SK-N-MC (cell line): Measurements from ENCODE around the gene PTGES.
"Not testable (repeated sequence)": the region's sequence is repeated elsewhere in the genome, so short reads cannot be mapped to it uniquely, and the experiment has no call there.

Source experiments
- DNase-seq: peaks from one replicate; pipeline ENCODE4 v3.0.0-alpha.2; 2011; ENCODE audit warnings: low read depth, low spot score
- H3K27ac ChIP-seq: fragments of 200-600 bp; sonication (generic); 2 replicates; pipeline ENCODE4 v1.5.1; 2016; ENCODE audit warnings: mixed run types
- H3K36me3 ChIP-seq: fragments of 200-600 bp; sonication (generic); 2 replicates; pipeline ENCODE4 v1.6.1; 2017; ENCODE audit warnings: antibody characterized with exemption, low read length, mixed read lengths; ENCODE audit not compliant: insufficient read depth
- H3K4me3 ChIP-seq: fragments of 200-600 bp; sonication (generic); 2 replicates; pipeline ENCODE4 v1.5.1; 2016
- H3K9ac ChIP-seq: fragments of 200-600 bp; sonication (generic); 2 replicates; pipeline ENCODE4 v1.8.0; 2017; ENCODE audit warnings: mixed run types, mixed read lengths; ENCODE audit not compliant: insufficient read length
- H3K9me3 ChIP-seq: fragments of 200-600 bp; sonication (generic); 2 replicates; pipeline ENCODE4 v1.6.1; 2017; ENCODE audit warnings: low read depth, mild to moderate bottlenecking, antibody characterized with exemption, low read length, moderate library complexity, mixed read lengths
- EZH2 ChIP-seq: fragments of 200-600 bp; sonication (generic); IDR thresholded peaks from one replicate; pipeline ENCODE4 v1.6.1; 2017; ENCODE audit warnings: antibody characterized with exemption
- FOXP2 ChIP-seq: optimal IDR thresholded peaks from 2 replicates; pipeline ENCODE3; 2011; ENCODE audit warnings: mild to moderate bottlenecking, moderate library complexity; ENCODE audit not compliant: insufficient read depth; ENCODE audit errors: extremely low read length, control extremely low read depth
- POLR2AphosphoS5 ChIP-seq: IDR thresholded peaks from 2 replicates; pipeline ENCODE4 v1.6.1; 2012; ENCODE audit warnings: mild to moderate bottlenecking, low read depth, low read length, borderline replicate concordance

Gene PTGES

DNA sequence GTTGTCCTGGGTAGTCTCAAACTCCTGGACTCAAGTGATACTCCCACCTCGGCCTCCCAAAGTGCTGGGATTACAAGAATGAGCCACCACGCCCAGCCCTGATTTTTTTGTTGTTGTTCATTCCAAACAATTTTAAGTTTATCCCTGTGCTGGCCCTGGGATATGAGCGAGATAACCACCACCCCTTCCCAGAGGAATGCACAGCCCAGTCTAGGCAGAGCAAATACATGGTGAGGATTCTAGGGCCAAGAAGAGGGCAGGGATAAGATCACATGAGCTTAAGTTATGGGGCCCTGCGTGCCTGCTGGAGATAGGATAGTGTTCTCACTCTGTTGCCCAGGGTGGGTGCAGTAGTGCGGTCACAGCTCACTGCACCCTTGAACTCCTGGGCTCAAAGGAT lies 29.1 kb upstream of the PTGES start:
- no peak for DNase-seq
- TF ChIP-seq EZH2: no peak
- TF ChIP-seq POLR2AphosphoS5: no peak
- no peak for TF ChIP-seq FOXP2
- H3K9me3 ChIP-seq: no peaks in the 10 kb centered on the region
- no peak overlapping the region for H3K27ac ChIP-seq
- no peaks in the 10 kb centered on the region for H3K36me3 ChIP-seq
- H3K9ac ChIP-seq: no peak overlapping the region
- H3K4me3 ChIP-seq: no peak overlapping the region

GRCh38 chr9:129781131-129781530 lies 28.3 kb upstream of the PTGES start:
- Histone ChIP-seq H3K27ac (no peak overlapping the region), H3K9me3 (no peaks in the 10 kb centered on the region), H3K9ac (no peak overlapping the region), H3K36me3 (no peaks in the 10 kb centered on the region), H3K4me3 (no peak overlapping the region)
- no peak for DNase-seq
- no peak for TF ChIP-seq FOXP2
- no peak for TF ChIP-seq EZH2
- TF ChIP-seq POLR2AphosphoS5: no peak

DNA sequence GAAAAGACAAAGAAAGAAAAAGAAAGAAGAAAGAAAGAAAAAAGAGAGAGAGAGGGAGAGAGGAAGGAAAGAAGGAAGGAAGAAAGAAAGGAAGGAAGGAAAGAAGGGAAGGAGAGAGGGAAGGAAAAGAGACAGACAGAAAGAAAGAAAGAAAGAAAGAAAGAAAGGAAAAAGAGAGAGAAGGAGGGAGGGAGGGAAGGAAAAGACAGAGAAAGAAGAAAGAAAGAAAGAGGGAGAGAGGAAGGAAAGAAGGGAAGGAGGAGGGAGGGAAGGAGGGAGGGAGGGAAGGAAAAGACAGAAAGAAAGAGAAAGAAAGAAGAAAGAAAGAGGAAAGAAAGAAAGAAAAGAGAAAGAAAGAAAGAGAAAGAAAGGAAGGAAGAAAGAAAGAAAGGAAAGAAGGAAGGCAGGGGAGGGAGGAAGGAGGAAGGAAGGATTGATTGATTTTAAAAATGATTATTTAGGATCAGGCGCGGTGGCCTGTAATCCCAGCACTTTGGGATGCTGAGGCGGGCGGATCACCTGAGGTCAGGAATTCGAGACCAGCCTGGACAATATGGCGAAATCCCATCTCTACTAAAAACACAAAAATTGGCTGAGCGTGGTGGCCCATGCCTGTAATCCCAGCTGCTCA lies 26.8 kb upstream of the PTGES start:
- no peak for TF ChIP-seq POLR2AphosphoS5
- TF ChIP-seq EZH2: no peak
- TF ChIP-seq FOXP2: no peak
- Histone ChIP-seq H3K9ac (no peak overlapping the region), H3K36me3 (no peaks in the 10 kb centered on the region), H3K4me3 (no peak overlapping the region), H3K27ac (no peak overlapping the region), H3K9me3 (no peaks in the 10 kb centered on the region)
- no peak for DNase-seq

GRCh38 chr9:129778469-129778868 lies 25.6 kb upstream of the PTGES start:
- Histone ChIP-seq H3K27ac (no peak overlapping the region), H3K9me3 (no peaks in the 10 kb centered on the region), H3K36me3 (no peaks in the 10 kb centered on the region), H3K9ac (no peak overlapping the region), H3K4me3 (no peak overlapping the region)
- TF ChIP-seq EZH2: no peak
- TF ChIP-seq POLR2AphosphoS5: no peak
- no peak for TF ChIP-seq FOXP2
- DNase-seq: no peak

GRCh38 chr9:129777769-129778130 lies 24.9 kb upstream of the PTGES start:
- Histone ChIP-seq H3K9ac (no peak overlapping the region), H3K4me3 (no peak overlapping the region), H3K27ac (no peak overlapping the region), H3K36me3 (no peaks in the 10 kb centered on the region), H3K9me3 (no peaks in the 10 kb centered on the region)
- TF ChIP-seq POLR2AphosphoS5: no peak
- TF ChIP-seq FOXP2: no peak
- TF ChIP-seq EZH2: no peak
- DNase-seq: no peak

GRCh38 chr9:129776938-129777768 lies 24.3 kb upstream of the PTGES start:
- Histone ChIP-seq H3K36me3 (no peaks in the 10 kb centered on the region), H3K9me3 (no peaks in the 10 kb centered on the region), H3K27ac (no peak overlapping the region), H3K4me3 (no peak overlapping the region), H3K9ac (no peak overlapping the region)
- TF ChIP-seq EZH2: no peak
- no peak for TF ChIP-seq POLR2AphosphoS5
- no peak for TF ChIP-seq FOXP2
- no peak for DNase-seq

GRCh38 chr9:129776566-129776937 lies 23.7 kb upstream of the PTGES start:
- H3K9me3 ChIP-seq: no peaks in the 10 kb centered on the region
- no peak for TF ChIP-seq EZH2
- TF ChIP-seq FOXP2: no peak
- no peak for TF ChIP-seq POLR2AphosphoS5
- H3K27ac ChIP-seq: no peak overlapping the region
- no peaks in the 10 kb centered on the region for H3K36me3 ChIP-seq
- no peak overlapping the region for H3K9ac ChIP-seq
- DNase-seq: no peak
- H3K4me3 ChIP-seq: no peak overlapping the region

- not testable (repeated sequence) for H3K9ac ChIP-seq, H3K36me3 ChIP-seq, DNase-seq, H3K9me3 ChIP-seq, H3K4me3 ChIP-seq, H3K27ac ChIP-seq
Observed at GRCh38 chr9:129776096-129776495, 23.3 kb upstream of the PTGES start.

DNA sequence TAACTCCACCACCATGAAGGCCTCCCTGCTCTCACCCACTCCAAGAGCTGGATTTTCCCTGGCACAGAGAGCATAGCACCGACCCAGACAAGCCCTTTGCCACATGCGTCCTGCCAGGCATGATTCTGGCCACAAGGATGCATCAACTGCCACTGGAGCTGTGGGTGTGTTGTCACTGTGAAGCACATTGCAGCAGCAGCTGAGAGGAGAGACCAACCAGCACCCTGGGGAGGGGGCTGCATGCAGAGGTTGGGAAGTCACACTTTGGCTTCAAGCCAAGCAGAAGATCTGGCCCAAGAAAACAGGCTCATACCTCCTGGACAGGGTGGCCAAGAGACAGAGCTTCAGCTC lies 22.6 kb upstream of the PTGES start:
- H3K27ac ChIP-seq: no peak overlapping the region
- DNase-seq: no peak
- H3K4me3 ChIP-seq: no peak overlapping the region
- no peak overlapping the region for H3K9ac ChIP-seq
- TF ChIP-seq EZH2 (no peak), POLR2AphosphoS5 (no peak), FOXP2 (no peak)
- no peaks in the 10 kb centered on the region for H3K36me3 ChIP-seq
- no peaks in the 10 kb centered on the region for H3K9me3 ChIP-seq
